ENCODE data around the gene CBX5. TPM values are rescaled to one million over a fixed set of nuclear protein-coding genes. Genes with fewer than 3 reads are reported as not detected.

The CBX5 gene
- total and polyA plus RNA-seq, 2 of the 8 experiments (the other 6 are each of a cell fraction or from before 2014, with no cell fraction given): 62.4 to 231 TPM

GRCh38 chr12:54311051-54311450 is 31.1 kb upstream of the CBX5 start:
- Histone ChIP-seq H3K36me3 (ENCODE audit: control insufficient read depth in 2 of 4, insufficient read depth in 4 of 4, low read length in 3 of 4) (no peaks in the 10 kb centered on the region), H3K4me2 (ENCODE audit: insufficient read depth in 1 of 2, low read depth in 2 of 2, low read length in 2 of 2) (no peak overlapping the region), H3K23me2 (ENCODE audit: low read depth, low read length) (no peaks in the 10 kb centered on the region), H4K91ac (replicated peaks; ENCODE audit: insufficient read length, low read length) (no peak overlapping the region), H2AK5ac (ENCODE audit: low read depth, low read length) (no peak overlapping the region), H2BK120ac (replicated peaks; ENCODE audit: low read depth, low read length) (no peak overlapping the region), H2AFZ (ENCODE audit: low read length) (no peak overlapping the region), H3K4me3 (ENCODE audit: extremely low read depth in 1 of 4, insufficient read depth in 2 of 4, low read depth in 3 of 4, low read length in 4 of 4) (no peak overlapping the region), H2BK5ac (ENCODE audit: low read depth, low read length) (no peak overlapping the region), H3K18ac (ENCODE audit: extremely low read depth, low read length) (no peak overlapping the region), H3K9me3 (ENCODE audit: insufficient read depth in 2 of 2, low read depth in 1 of 2, low read length in 1 of 2) (no peaks in the 10 kb centered on the region), H3K4me1 (replicated peaks in 1 of 4; ENCODE audit: control insufficient read depth in 3 of 4, insufficient read depth in 4 of 4, low read length in 3 of 4) (peaks cover 0 to 4% (median 0%) of the 10 kb centered on the region in 4 experiments; a peak in 3 of 7 replicates), H4K5ac (ENCODE audit: insufficient read length, low read depth, low read length) (no peak overlapping the region), H2BK15ac (ENCODE audit: low read length) (no peak overlapping the region), H4K8ac (ENCODE audit: extremely low read depth, insufficient read depth, low read length) (no peak overlapping the region), H3K27me3 (replicated peaks in 1 of 4; ENCODE audit: control insufficient read depth in 3 of 4, extremely low read depth in 1 of 4, insufficient read depth in 3 of 4, low read length in 3 of 4) (no peaks in the 10 kb centered on the region), H3K56ac (replicated peaks; ENCODE audit: insufficient read length, low read depth, low read length) (no peak overlapping the region), H3K79me1 (ENCODE audit: low read depth, low read length) (no peaks in the 10 kb centered on the region), H3K23ac (ENCODE audit: insufficient read length) (no peak overlapping the region), H3K4ac (replicated peaks; ENCODE audit: insufficient read length, low read depth, low read length) (no peak overlapping the region), H3K9ac (replicated peaks in 1 of 4; ENCODE audit: extremely low read depth in 1 of 4, low read depth in 3 of 4, low read length in 3 of 4) (no peak overlapping the region), H2BK12ac (ENCODE audit: low read depth, low read length) (no peak overlapping the region), H4K20me1 (replicated peaks in 1 of 2; ENCODE audit: control insufficient read depth in 1 of 2, insufficient read depth in 2 of 2, low read length in 2 of 2) (no peaks in the 10 kb centered on the region), H3K14ac (ENCODE audit: insufficient read length) (no peak overlapping the region), H2BK20ac (ENCODE audit: low read length) (no peak overlapping the region), H3K27ac (ENCODE audit: low read depth, low read length) (no peak overlapping the region), H3K79me2 (ENCODE audit: control insufficient read depth in 1 of 2, insufficient read depth in 2 of 2, low read length in 2 of 2) (no peaks in the 10 kb centered on the region)
- CTCF ChIA-PET (ENCODE audit: partially characterized antibody): interaction anchor here (0.7 to 34.6 kb wide), 6 partner anchors 13 to 93 kb away, joined by 4 to 618 read pairs (median 5); partner anchors contain the start of genes COPZ1 and NFE2
- 91% methylated on average over 2 of the region's 2 CpGs; no CpG with 5 or more reads in 1 of the 2 experiments for WGBS, 2 experiments (ENCODE audit: extremely low coverage in 1 of 2, insufficient coverage in 1 of 2, insufficient read length in 1 of 2, insufficient replicate concordance in 2 of 2, low coverage in 1 of 2, low lambda C conversion rate in 2 of 2, missing lambda C conversion rate in 1 of 2)
- POLR2A ChIA-PET (ENCODE audit: partially characterized antibody): interaction anchor here (0.9 to 3.6 kb wide), 8 partner anchors 9 to 30 kb away, joined by 3 to 17 read pairs (median 5); partner anchors contain the start of genes COPZ1, HNRNPA1 and NFE2
- DNase-seq (ENCODE audit: low read depth in 1 of 2, low spot score in 2 of 2) (no peak), FAIRE-seq (no peak)
- TF ChIP-seq SP1 (IDR thresholded peaks at IDR 0.05; ENCODE audit: low read depth, low read length) (no peak), TEAD4 (IDR thresholded peaks at IDR 0.05; ENCODE audit: low read depth, low read length) (no peak), ATF3 (IDR thresholded peaks at IDR 0.05; ENCODE audit: insufficient read depth, low read depth, low read length) (no peak), BRCA1 (IDR thresholded peaks at IDR 0.05; ENCODE audit: low read depth, low read length) (no peak), SP4 (IDR thresholded peaks at IDR 0.05; ENCODE audit: low read length) (no peak), ATF2 (IDR thresholded peaks at IDR 0.05; ENCODE audit: low read length) (no peak), CHD2 (IDR thresholded peaks at IDR 0.05; ENCODE audit: low read length) (no peak), RBBP5 (IDR thresholded peaks at IDR 0.05; ENCODE audit: borderline replicate concordance, low read depth, low read length) (no peak), SIX5 (IDR thresholded peaks at IDR 0.05; ENCODE audit: low read depth, low read length) (no peak), NANOG (IDR thresholded peaks at IDR 0.05; ENCODE audit: insufficient read depth, low read depth, low read length, poor library complexity, severe bottlenecking) (no peak), JUN (IDR thresholded peaks at IDR 0.05; ENCODE audit: low read depth, low read length) (no peak), BACH1 (IDR thresholded peaks at IDR 0.05; ENCODE audit: low read length) (no peak)
